A673 (cell line): Measurements from ENCODE around the gene BHMT2. TPM values are rescaled to one million over a fixed set of nuclear protein-coding genes. Genes with fewer than 3 reads are reported as not detected.

Experiments
- BruUV-seq: library from RNA; stranded (reverse); fragments of 400-500 nt; replicated peaks from 2 replicates; lab custom pipeline; 2021; lab: Mats Ljungman, UMichigan
- CTCF ChIA-PET: fragments of 300-600 bp; sonication (Branson Sonifier 250); formaldehyde crosslinking; loops from one replicate; lab custom pipeline; 2022; ENCODE audit warnings: antibody characterized with exemption; lab: Charles Lee
- POLR2A ChIA-PET: fragments of 300-600 bp; sonication (Branson Sonifier 250); formaldehyde crosslinking; loops from one replicate; lab custom pipeline; 2022; ENCODE audit warnings: antibody characterized with exemption; ENCODE audit not compliant: low non-redundant PET; lab: Charles Lee
- DNase-seq: peaks from one replicate; pipeline ENCODE4 v3.0.0-alpha.2; 2015; ENCODE audit warnings: low spot score
- H3K27ac ChIP-seq: fragments of 200-600 bp; sonication (generic); 2 replicates; pipeline ENCODE4 v1.5.1; 2016; ENCODE audit warnings: mixed run types, low read depth, mild to moderate bottlenecking, mixed read lengths, antibody characterized with exemption, low read length; ENCODE audit not compliant: poor library complexity, severe bottlenecking
- H3K27me3 ChIP-seq: fragments of 200-600 bp; sonication (generic); replicated peaks from 2 replicates; pipeline ENCODE4 v1.6.1; 2017; ENCODE audit warnings: mixed run types, low read depth, mild to moderate bottlenecking, mixed read lengths, antibody characterized with exemption, low read length; ENCODE audit not compliant: insufficient read depth, poor library complexity
- H3K36me3 ChIP-seq: fragments of 200-600 bp; sonication (generic); 2 replicates; pipeline ENCODE4 v1.6.1; 2016; ENCODE audit warnings: mixed run types, mild to moderate bottlenecking, mixed read lengths, antibody characterized with exemption, low read length; ENCODE audit not compliant: insufficient read depth, poor library complexity, severe bottlenecking
- H3K4me1 ChIP-seq: fragments of 200-600 bp; sonication (generic); 2 replicates; pipeline ENCODE4 v1.6.1; 2017; ENCODE audit warnings: mixed run types, mild to moderate bottlenecking, mixed read lengths, antibody characterized with exemption, low read length; ENCODE audit not compliant: insufficient read depth, poor library complexity, severe bottlenecking
- H3K4me3 ChIP-seq: fragments of 200-600 bp; sonication (generic); 2 replicates; pipeline ENCODE4 v1.5.1; 2016; ENCODE audit warnings: low read depth, mixed run types, mild to moderate bottlenecking, mixed read lengths, low read length; ENCODE audit not compliant: poor library complexity, severe bottlenecking
- H3K9me3 ChIP-seq: fragments of 200-600 bp; sonication (generic); 2 replicates; pipeline ENCODE4 v1.6.1; 2016; ENCODE audit warnings: mixed run types, low read depth, mild to moderate bottlenecking, mixed read lengths, antibody characterized with exemption, low read length; ENCODE audit not compliant: poor library complexity, severe bottlenecking
- EZH2 ChIP-seq: fragments of 200-600 bp; sonication (generic); IDR thresholded peaks from 2 replicates; pipeline ENCODE4 v1.6.1; 2017; ENCODE audit warnings: borderline replicate concordance, low read depth, mild to moderate bottlenecking, mixed read lengths, antibody characterized with exemption, low read length; ENCODE audit not compliant: poor library complexity, severe bottlenecking
- intact Hi-C: fragments of 100-400 bp; cut with micrococcal nuclease; formaldehyde crosslinking; loops from one replicate; pipeline ENCODE4 v1.10.0; 2022; ENCODE audit not compliant: unreplicated experiment
- total RNA-seq: library from RNA; stranded (reverse); gene quantifications from 2 replicates; pipeline ENCODE4 v1.2.3, GENCODE V29; 2021
- TF ChIP-seq, protein P1 (sequence below): fragments of 300-800, 200-600 bp; sonication (generic); conservative IDR thresholded peaks from 2 replicates; pipeline ENCODE4 v1.5.1; 2017; ENCODE audit warnings: low read depth, mild to moderate bottlenecking, antibody characterized with exemption, low read length, moderate library complexity, mixed read lengths

BHMT2 gene
- total RNA-seq, 1 experiment from 2014 or later = 0.19 TPM

- no TSS peak for BruUV-seq
Measured at GRCh38 chr5:79120221-79120620, 50.7 kb downstream of the BHMT2 start.

GRCh38 chr5:79122973-79123372 is 53.4 kb downstream of the BHMT2 start:
- CTCF ChIA-PET = no interaction called here
- no peak for TF ChIP-seq EZH2
- TF ChIP-seq, protein P1, sequence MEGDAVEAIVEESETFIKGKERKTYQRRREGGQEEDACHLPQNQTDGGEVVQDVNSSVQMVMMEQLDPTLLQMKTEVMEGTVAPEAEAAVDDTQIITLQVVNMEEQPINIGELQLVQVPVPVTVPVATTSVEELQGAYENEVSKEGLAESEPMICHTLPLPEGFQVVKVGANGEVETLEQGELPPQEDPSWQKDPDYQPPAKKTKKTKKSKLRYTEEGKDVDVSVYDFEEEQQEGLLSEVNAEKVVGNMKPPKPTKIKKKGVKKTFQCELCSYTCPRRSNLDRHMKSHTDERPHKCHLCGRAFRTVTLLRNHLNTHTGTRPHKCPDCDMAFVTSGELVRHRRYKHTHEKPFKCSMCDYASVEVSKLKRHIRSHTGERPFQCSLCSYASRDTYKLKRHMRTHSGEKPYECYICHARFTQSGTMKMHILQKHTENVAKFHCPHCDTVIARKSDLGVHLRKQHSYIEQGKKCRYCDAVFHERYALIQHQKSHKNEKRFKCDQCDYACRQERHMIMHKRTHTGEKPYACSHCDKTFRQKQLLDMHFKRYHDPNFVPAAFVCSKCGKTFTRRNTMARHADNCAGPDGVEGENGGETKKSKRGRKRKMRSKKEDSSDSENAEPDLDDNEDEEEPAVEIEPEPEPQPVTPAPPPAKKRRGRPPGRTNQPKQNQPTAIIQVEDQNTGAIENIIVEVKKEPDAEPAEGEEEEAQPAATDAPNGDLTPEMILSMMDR = no peak
- H3K4me1 ChIP-seq = no peaks in the 10 kb centered on the region
- no peak overlapping the region for H3K4me3 ChIP-seq
- H3K9me3 ChIP-seq = no peaks in the 10 kb centered on the region
- POLR2A ChIA-PET = no interaction called here
- no peak overlapping the region for H3K27ac ChIP-seq
- no peaks in the 10 kb centered on the region for H3K27me3 ChIP-seq
- H3K36me3 ChIP-seq = no peaks in the 10 kb centered on the region
- DNase-seq = no peak
- no TSS peak for BruUV-seq
- intact Hi-C loops = no loop called here

More at GRCh38 chr5:79120221-79120620, 50.7 kb downstream of the BHMT2 start:
- no peak for DNase-seq
- no peak overlapping the region for H3K4me3 ChIP-seq
- H3K4me1 ChIP-seq = no peaks in the 10 kb centered on the region
- H3K27me3 ChIP-seq = peaks cover 5% of the 10 kb centered on the region
- no peaks in the 10 kb centered on the region for H3K36me3 ChIP-seq
- no peaks in the 10 kb centered on the region for H3K9me3 ChIP-seq
- intact Hi-C loops = no loop called here
- no peak overlapping the region for H3K27ac ChIP-seq
- TF ChIP-seq, protein P1 = no peak
- TF ChIP-seq EZH2 = no peak
- POLR2A ChIA-PET = no interaction called here
- CTCF ChIA-PET = no interaction called here

GRCh38 chr5:79124607-79125006 is 55.0 kb downstream of the BHMT2 start:
- TF ChIP-seq EZH2 = no peak
- TF ChIP-seq, protein P1 = no peak
- no peak for DNase-seq
- Histone ChIP-seq H3K27ac (no peak overlapping the region), H3K36me3 (no peaks in the 10 kb centered on the region), H3K4me3 (no peak overlapping the region), H3K9me3 (no peaks in the 10 kb centered on the region), H3K27me3 (no peaks in the 10 kb centered on the region), H3K4me1 (no peaks in the 10 kb centered on the region)
- BruUV-seq = no TSS peak
- intact Hi-C loops = no loop called here
- ChIA-PET CTCF (no interaction called here), POLR2A (no interaction called here)
